CD14-positive monocyte (primary cell): Measurements from ENCODE around the gene ITPR1. TPM values are rescaled to one million over a fixed set of nuclear protein-coding genes. Genes with fewer than 3 reads are reported as not detected.

ENCODE experiments used
- DNase-seq, 3 donors: peaks; one replicate each; pipeline ENCODE4 v3.0.0-alpha.2; 2011 to 2022
- H2AFZ ChIP-seq: 2 replicates; pipeline ENCODE4 v1.6.0; 2012; ENCODE audit warnings: mild to moderate bottlenecking, low read depth, low read length, inconsistent platforms; ENCODE audit not compliant: insufficient read depth, poor library complexity, severe bottlenecking
- H3K27ac ChIP-seq, 2 donors: 1 replicate in 1 of 2; 2 replicates in 1 of 2; pipeline ENCODE4 v1.5.1; 2012 to 2013; ENCODE audit warnings: low read length in 2 of 2, control low read depth in 1 of 2, inconsistent platforms in 1 of 2, low read depth in 1 of 2, mild to moderate bottlenecking in 1 of 2
- H3K27me3 ChIP-seq, 2 donors: one replicate each; pipeline versions ENCODE4 v1.6.0 to v1.6.1; 2011 to 2013; ENCODE audit warnings: low read length in 2 of 2; ENCODE audit not compliant: control insufficient read depth in 2 of 2, insufficient read depth in 2 of 2
- H3K36me3 ChIP-seq, 2 donors: replicated peaks in 1 of 2; 1 replicate in 1 of 2; 2 replicates in 1 of 2; pipeline versions ENCODE4 v1.5.1 to v1.6.1; 2012 to 2013; ENCODE audit warnings: low read length in 2 of 2, control low read depth in 1 of 2, inconsistent platforms in 1 of 2, mild to moderate bottlenecking in 1 of 2; ENCODE audit not compliant: insufficient read depth in 2 of 2, control insufficient read depth in 1 of 2
- H3K4me1 ChIP-seq, 2 donors: 1 replicate in 1 of 2; 2 replicates in 1 of 2; pipeline versions ENCODE4 v1.5.1 to v1.6.1; 2012 to 2013; ENCODE audit warnings: low read length in 2 of 2, control low read depth in 1 of 2, inconsistent platforms in 1 of 2, mild to moderate bottlenecking in 1 of 2, moderate library complexity in 1 of 2; ENCODE audit not compliant: insufficient read depth in 2 of 2, control insufficient read depth in 1 of 2
- H3K4me2 ChIP-seq: replicated peaks from 2 replicates; pipeline ENCODE3; 2012; ENCODE audit warnings: low read length, moderate library complexity, mild to moderate bottlenecking; ENCODE audit not compliant: poor library complexity, severe bottlenecking; ENCODE audit errors: extremely low read depth
- H3K4me3 ChIP-seq, 3 experiments: fragments of 200-600 bp in 1 of 3; sonication (generic) in 1 of 3; replicated peaks in 1 of 3; 1 replicate in 2 of 3; 2 replicates in 1 of 3; pipeline ENCODE4 v1.5.1; 2011 to 2013; ENCODE audit warnings: low read length in 3 of 3, mild to moderate bottlenecking in 3 of 3, control low read depth in 2 of 3, low read depth in 2 of 3, inconsistent platforms in 1 of 3, moderate library complexity in 1 of 3
- H3K79me2 ChIP-seq: 2 replicates; pipeline ENCODE4 v1.6.0; 2012; ENCODE audit warnings: mild to moderate bottlenecking, control low read depth, inconsistent platforms, low read length, moderate library complexity; ENCODE audit not compliant: insufficient read depth
- H3K9ac ChIP-seq: 2 replicates; pipeline ENCODE4 v1.6.0; 2017; ENCODE audit warnings: low read length, mild to moderate bottlenecking; ENCODE audit not compliant: insufficient read depth, poor library complexity, severe bottlenecking
- H3K9me3 ChIP-seq, 2 donors: replicated peaks in 1 of 2; 1 replicate in 1 of 2; 2 replicates in 1 of 2; pipeline versions ENCODE4 v1.5.1 to v1.6.1; 2012 to 2013; ENCODE audit warnings: low read length in 2 of 2, control low read depth in 1 of 2; ENCODE audit not compliant: control insufficient read depth in 1 of 2, insufficient read depth in 1 of 2
- H4K20me1 ChIP-seq: 2 replicates; pipeline ENCODE4 v1.6.0; 2012; ENCODE audit warnings: mild to moderate bottlenecking, low read length, control low read depth, moderate library complexity; ENCODE audit not compliant: insufficient read depth
- H3K27ac Mint-ChIP-seq, 7 donors: one replicate each; pipeline ENCODE4 v1.8.0; 2020; ENCODE audit warnings: mild to moderate bottlenecking in 7 of 7, mixed read lengths in 7 of 7, moderate library complexity in 6 of 7, inconsistent platforms in 2 of 7
- H3K27me3 Mint-ChIP-seq, 3 donors: one replicate each; pipeline ENCODE4 v1.8.0; 2021 to 2022; ENCODE audit warnings: low read depth in 3 of 3, mild to moderate bottlenecking in 3 of 3, mixed read lengths in 3 of 3, moderate library complexity in 3 of 3, inconsistent platforms in 1 of 3
- H3K36me3 Mint-ChIP-seq, 2 donors: one replicate each; pipeline ENCODE4 v1.8.0; 2020; ENCODE audit warnings: mixed read lengths in 2 of 2, inconsistent platforms in 1 of 2, mild to moderate bottlenecking in 1 of 2
- H3K4me1 Mint-ChIP-seq: one replicate; pipeline ENCODE4 v1.8.0; 2020; ENCODE audit warnings: mild to moderate bottlenecking, mixed read lengths
- H3K4me3 Mint-ChIP-seq, 2 donors: one replicate each; pipeline ENCODE4 v1.8.0; 2020; ENCODE audit warnings: mild to moderate bottlenecking in 2 of 2, mixed read lengths in 2 of 2, moderate library complexity in 1 of 2
- H3K9me3 Mint-ChIP-seq, 7 donors: one replicate each; pipeline ENCODE4 v1.8.0; 2020 to 2022; ENCODE audit warnings: mixed read lengths in 7 of 7, mild to moderate bottlenecking in 6 of 7, moderate library complexity in 6 of 7, inconsistent platforms in 2 of 7
- CTCF ChIP-seq: fragments of 200-600 bp; IDR thresholded peaks from one replicate; pipeline ENCODE4 v1.8.0; 2022; ENCODE audit warnings: antibody characterized with exemption, mild to moderate bottlenecking
- WGBS: methylation state at CpG from one replicate; pipeline ENCODE4 v1.1.5; 2013; ENCODE audit warnings: missing lambda C conversion rate; ENCODE audit not compliant: insufficient coverage; 5-methylcytosine and 5-hydroxymethylcytosine counted together
- intact Hi-C, 2 donors: fragments of 100-400 bp; cut with micrococcal nuclease; formaldehyde crosslinking; loops; one replicate each; pipeline versions ENCODE4 v1.15.0 to v1.15.1; 2023
- polyA plus RNA-seq, 3 donors: library from polyadenylated mRNA; depleted of rRNA in 1 of 3; unstranded in 2 of 3; stranded (reverse) in 1 of 3; fragments of 300-500 nt in 2 of 3; fragments of >200 nt in 1 of 3; fragmentation: Illumina TruSeq in 2 of 3; gene quantifications; 1 replicate in 2 of 3; 2 replicates in 1 of 3; pipeline ENCODE4 v1.2.3, GENCODE V29; 2012 to 2021

Gene ITPR1
- polyA plus RNA-seq, 3 donors: 3.2 to 21.1 (median 7.1) TPM

GRCh38 chr3:4678320-4678719, 185.2 kb downstream of the ITPR1 start:
- Histone ChIP-seq H3K9ac (no peak overlapping the region), H3K27ac (no peak overlapping the region), H2AFZ (no peak overlapping the region), H3K27me3 (no peaks in the 10 kb centered on the region), H3K4me1 (no peaks in the 10 kb centered on the region), H3K4me3 (no peak overlapping the region), H3K36me3 (peaks cover 83 to 99% of the 10 kb centered on the region in 2 donors), H3K4me2 (no peak overlapping the region), H3K9me3 (no peaks in the 10 kb centered on the region), H3K79me2 (no peaks in the 10 kb centered on the region), H4K20me1 (no peaks in the 10 kb centered on the region)
- 90% methylated on average over 7 of the region's 10 CpGs for WGBS
- DNase-seq: no peak
- peak overlapping the region in 3 of 7 donors; percentile 51 to 62 (median 61) for H3K27ac Mint-ChIP-seq
- H3K27me3 Mint-ChIP-seq: no peaks in the 10 kb centered on the region
- no peaks in the 10 kb centered on the region for H3K9me3 Mint-ChIP-seq
- H3K36me3 Mint-ChIP-seq: peaks cover 83 to 91% of the 10 kb centered on the region in 2 donors
- H3K4me3 Mint-ChIP-seq: no peak overlapping the region
- H3K4me1 Mint-ChIP-seq: no peaks in the 10 kb centered on the region
- intact Hi-C loops: no loop called here
- no peak for TF ChIP-seq CTCF

GRCh38 chr3:4680227-4680691, 187.1 kb downstream of the ITPR1 start:
- Histone ChIP-seq H4K20me1 (no peaks in the 10 kb centered on the region), H3K36me3 (peaks cover 86 to 99% of the 10 kb centered on the region in 2 donors), H3K27ac (no peak overlapping the region), H3K9ac (no peak overlapping the region), H3K79me2 (no peaks in the 10 kb centered on the region), H3K4me2 (no peak overlapping the region), H3K4me1 (no peaks in the 10 kb centered on the region), H3K4me3 (no peak overlapping the region), H3K27me3 (no peaks in the 10 kb centered on the region), H3K9me3 (no peaks in the 10 kb centered on the region), H2AFZ (no peak overlapping the region)
- no peak overlapping the region for H3K4me3 Mint-ChIP-seq
- no peak for DNase-seq
- peaks cover 84 to 91% of the 10 kb centered on the region in 2 donors for H3K36me3 Mint-ChIP-seq
- WGBS: 100% methylated on average over 1 of the region's 3 CpGs
- H3K27me3 Mint-ChIP-seq: no peaks in the 10 kb centered on the region
- no peak for TF ChIP-seq CTCF
- no peaks in the 10 kb centered on the region for H3K9me3 Mint-ChIP-seq
- no peaks in the 10 kb centered on the region for H3K4me1 Mint-ChIP-seq
- intact Hi-C loops: no loop called here
- no peak overlapping the region for H3K27ac Mint-ChIP-seq
